Fibroblast of skin of back (primary cell): ENCODE data around the gene LIN7A.
"Not testable (repeated sequence)": the region's sequence is repeated elsewhere in the genome, so short reads cannot be mapped to it uniquely, and the experiment has no call there.

Experiments
- DNase-seq: peaks from one replicate; pipeline ENCODE4 v3.0.0-alpha.2; 2013

LIN7A gene

GRCh38 chr12:80807640-80808288 is 130.0 kb downstream of the LIN7A start:
- peak; percentile 14 for DNase-seq

- DNase-seq, result peak; percentile 7
Observed at GRCh38 chr12:80805106-80805505, 132.6 kb downstream of the LIN7A start.

GRCh38 chr12:80802652-80803400 is 134.9 kb downstream of the LIN7A start:
- DNase-seq, result no peak

GRCh38 chr12:80798281-80798680 is 139.5 kb downstream of the LIN7A start:
- no peak for DNase-seq

GRCh38 chr12:80794551-80794950 is 143.2 kb downstream of the LIN7A start:
- DNase-seq, result no peak

- peak; percentile 10 for DNase-seq
Observed at GRCh38 chr12:80792861-80793260, 144.9 kb downstream of the LIN7A start.

GRCh38 chr12:80791863-80792262 is 145.9 kb downstream of the LIN7A start:
- no peak for DNase-seq

- DNase-seq, result not testable (repeated sequence)
Observed at GRCh38 chr12:80788407-80788806, 149.3 kb downstream of the LIN7A start.

GRCh38 chr12:80782963-80783470 is 154.7 kb downstream of the LIN7A start:
- not testable (repeated sequence) for DNase-seq

- DNase-seq, result no peak
Observed at GRCh38 chr12:80781313-80781712, 156.4 kb downstream of the LIN7A start.

- no peak for DNase-seq
Observed at GRCh38 chr12:80780746-80781145, 157.0 kb downstream of the LIN7A start.

GRCh38 chr12:80778005-80778541 is 159.7 kb downstream of the LIN7A start:
- DNase-seq, result peak; percentile 92

GRCh38 chr12:80777587-80777986 is 160.1 kb downstream of the LIN7A start:
- peak; percentile 5 for DNase-seq

- no peak for DNase-seq
Observed at GRCh38 chr12:80776706-80777105, 161.0 kb downstream of the LIN7A start.

- DNase-seq, result no peak
Observed at GRCh38 chr12:80770958-80771357, 166.8 kb downstream of the LIN7A start.

GRCh38 chr12:80769553-80770140 is 168.1 kb downstream of the LIN7A start:
- DNase-seq, result no peak

- no peak for DNase-seq
Observed at GRCh38 chr12:80766897-80767296, 170.8 kb downstream of the LIN7A start.

GRCh38 chr12:80766210-80766609 is 171.5 kb downstream of the LIN7A start:
- DNase-seq, result no peak

- peak; percentile 57 for DNase-seq
Observed at GRCh38 chr12:80763874-80764273, 173.9 kb downstream of the LIN7A start.

- DNase-seq, result no peak
Observed at GRCh38 chr12:80761838-80762237, 175.9 kb downstream of the LIN7A start.

- DNase-seq, result peak; percentile 31
Observed at GRCh38 chr12:80756875-80757274, 180.9 kb downstream of the LIN7A start.

GRCh38 chr12:80754274-80754673 is 183.5 kb downstream of the LIN7A start:
- no peak for DNase-seq

GRCh38 chr12:80752464-80752863 is 185.3 kb downstream of the LIN7A start:
- peak; percentile 17 for DNase-seq
